CD4-positive, alpha-beta memory T cell (primary cell): ENCODE measurements around the gene HMGXB4. TPM values are rescaled to one million over a fixed set of nuclear protein-coding genes. Genes with fewer than 3 reads are reported as not detected.
A peak's percentile ranks its signal among the peaks of the same experiment; 100 is the strongest.

Experiments
- CTCF ChIA-PET: fragments of 350-600 bp; sonication (Branson Sonifier 250); formaldehyde crosslinking; loops from one replicate; lab custom pipeline; 2021; ENCODE audit warnings: inconsistent platforms; ENCODE audit not compliant: partially characterized antibody; lab: Charles Lee
- POLR2A ChIA-PET: fragments of 350-600 bp; sonication (Branson Sonifier 250); formaldehyde crosslinking; loops from one replicate; lab custom pipeline; 2021; ENCODE audit not compliant: partially characterized antibody; lab: Charles Lee
- DNase-seq, 5 donors: peaks; one replicate each; pipeline versions ENCODE4 v3.0.0 to v3.0.0-alpha.2; 2020 to 2022; ENCODE audit warnings: mixed read lengths in 1 of 5
- H3K27ac ChIP-seq: one replicate; pipeline ENCODE4 v1.7.0; 2013; ENCODE audit warnings: low read depth, low read length
- H3K27me3 ChIP-seq: 2 replicates; pipeline ENCODE4 v1.7.0; 2013; ENCODE audit warnings: mild to moderate bottlenecking, low read length, moderate library complexity; ENCODE audit not compliant: insufficient read depth
- H3K36me3 ChIP-seq: 2 replicates; pipeline ENCODE4 v1.7.0; 2013; ENCODE audit warnings: mild to moderate bottlenecking, low read length, moderate library complexity; ENCODE audit not compliant: insufficient read depth
- H3K4me1 ChIP-seq: 2 replicates; pipeline ENCODE4 v1.7.0; 2013; ENCODE audit warnings: mild to moderate bottlenecking, low read length, moderate library complexity; ENCODE audit not compliant: insufficient read depth
- H3K4me3 ChIP-seq, 2 donors: one replicate each; pipeline ENCODE4 v1.7.0; 2013; ENCODE audit warnings: low read length in 2 of 2, mild to moderate bottlenecking in 1 of 2
- H3K9me3 ChIP-seq, 2 donors: one replicate each; pipeline ENCODE4 v1.7.0; 2013; ENCODE audit warnings: low read length in 2 of 2, control low read depth in 1 of 2; ENCODE audit not compliant: control insufficient read depth in 1 of 2
- H3K27ac Mint-ChIP-seq, 7 donors: one replicate each; pipeline ENCODE4 v1.8.0; 2020 to 2021; ENCODE audit warnings: mixed read lengths in 7 of 7, mild to moderate bottlenecking in 6 of 7, inconsistent platforms in 3 of 7, moderate library complexity in 3 of 7
- H3K27me3 Mint-ChIP-seq, 2 donors: one replicate each; pipeline ENCODE4 v1.8.0; 2020 to 2021; ENCODE audit warnings: mixed read lengths in 2 of 2
- H3K36me3 Mint-ChIP-seq, 2 donors: one replicate each; pipeline ENCODE4 v1.8.0; 2020 to 2021; ENCODE audit warnings: mixed read lengths in 2 of 2, inconsistent platforms in 1 of 2, mild to moderate bottlenecking in 1 of 2
- H3K4me1 Mint-ChIP-seq, 4 donors: one replicate each; pipeline ENCODE4 v1.8.0; 2020 to 2021; ENCODE audit warnings: mixed read lengths in 4 of 4, mild to moderate bottlenecking in 1 of 4
- H3K4me3 Mint-ChIP-seq, 8 donors: one replicate each; pipeline ENCODE4 v1.8.0; 2020 to 2021; ENCODE audit warnings: mixed read lengths in 8 of 8, mild to moderate bottlenecking in 7 of 8, moderate library complexity in 6 of 8, inconsistent platforms in 3 of 8
- H3K9me3 Mint-ChIP-seq, 8 donors: one replicate each; pipeline ENCODE4 v1.8.0; 2020 to 2021; ENCODE audit warnings: mixed read lengths in 8 of 8, mild to moderate bottlenecking in 5 of 8, inconsistent platforms in 3 of 8, moderate library complexity in 1 of 8
- intact Hi-C: fragments of 100-400 bp; cut with micrococcal nuclease; formaldehyde crosslinking; loops from one replicate; pipeline ENCODE4 v1.15.1; 2023
- polyA plus RNA-seq, 2 donors: library from polyadenylated mRNA; unstranded; fragments of 300-500 nt; fragmentation: Illumina TruSeq; gene quantifications; one replicate each; pipeline ENCODE4 v1.2.3, GENCODE V29; 2021
- total RNA-seq, 2 experiments: library from RNA; stranded (reverse); gene quantifications; one replicate each; pipeline ENCODE4 v1.2.3, GENCODE V29; 2021

Gene HMGXB4
- total and polyA plus RNA-seq, 4 experiments from 2014 or later: 8.7 to 25.3 (median 17.5) TPM

DNA sequence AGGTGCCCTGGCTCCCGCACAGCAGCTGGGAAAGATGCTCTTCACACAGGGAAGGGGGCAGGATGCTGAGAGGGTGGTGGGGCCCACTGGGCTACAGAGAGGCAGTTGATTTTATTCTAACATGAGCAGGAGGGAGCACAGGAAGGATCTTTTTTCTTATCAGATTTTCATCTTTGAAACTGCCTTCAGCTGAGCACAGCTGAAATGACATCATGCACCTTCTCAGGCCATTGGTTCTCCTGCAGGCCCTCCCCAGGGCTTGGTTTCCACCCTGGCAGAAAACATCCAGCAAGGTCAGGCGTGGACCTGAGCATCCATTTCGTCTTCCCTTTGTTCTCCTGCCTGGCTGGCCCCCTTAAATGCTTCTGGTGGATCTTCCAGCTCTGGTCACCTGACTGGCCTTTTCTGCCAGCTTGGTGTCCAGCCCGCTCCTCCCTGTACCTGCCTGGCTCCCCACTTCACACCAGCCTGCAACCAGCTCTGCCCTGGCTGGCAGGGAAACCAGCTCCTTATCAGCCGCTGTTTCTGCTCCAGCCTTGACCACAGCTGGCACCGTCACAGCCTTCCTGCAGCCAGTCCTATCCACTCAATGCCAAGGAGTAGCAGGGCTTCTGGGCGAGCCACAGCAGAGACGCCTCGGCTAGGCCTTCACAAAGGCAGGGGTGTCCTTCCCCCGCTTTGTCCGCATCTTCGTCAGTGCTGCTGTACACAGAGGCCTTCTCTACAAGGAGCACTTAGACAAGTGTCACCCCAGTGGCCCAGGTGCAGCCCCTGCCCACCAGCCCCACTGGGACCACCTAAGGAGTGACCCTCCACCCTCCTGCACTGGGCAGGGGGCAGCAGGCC is 78.9 kb downstream of the HMGXB4 start:
- no peaks in the 10 kb centered on the region for H3K27me3 ChIP-seq
- H3K9me3 ChIP-seq: no peaks in the 10 kb centered on the region
- Mint-ChIP-seq H3K4me1 (peaks cover 10 to 39% (median 26%) of the 10 kb centered on the region in 4 donors), H3K4me3 (peak overlapping the region in 4 of 8 donors; percentile 20 to 44 (median 36)), H3K27me3 (no peaks in the 10 kb centered on the region), H3K36me3 (peaks cover 21 to 82% of the 10 kb centered on the region in 2 donors), H3K27ac (peak overlapping the region; percentile 35 to 80 (median 64)), H3K9me3 (no peaks in the 10 kb centered on the region)
- intact Hi-C loops: no loop called here
- H3K4me1 ChIP-seq: peaks cover 29% of the 10 kb centered on the region
- CTCF ChIA-PET: interaction anchor here (1.8 kb wide), 1 partner anchor 15 kb away, joined by 5 read pairs; no protein-coding TSS in a partner anchor
- no peak overlapping the region for H3K4me3 ChIP-seq
- peaks cover 54% of the 10 kb centered on the region for H3K36me3 ChIP-seq
- H3K27ac ChIP-seq: no peak overlapping the region
- no peak for DNase-seq
- POLR2A ChIA-PET: interaction anchor here (1.1 to 2.1 kb wide), 3 partner anchors 37 to 78 kb away, joined by 3 to 6 read pairs (median 5); partner anchors contain the start of genes HMGXB4 and TOM1

DNA sequence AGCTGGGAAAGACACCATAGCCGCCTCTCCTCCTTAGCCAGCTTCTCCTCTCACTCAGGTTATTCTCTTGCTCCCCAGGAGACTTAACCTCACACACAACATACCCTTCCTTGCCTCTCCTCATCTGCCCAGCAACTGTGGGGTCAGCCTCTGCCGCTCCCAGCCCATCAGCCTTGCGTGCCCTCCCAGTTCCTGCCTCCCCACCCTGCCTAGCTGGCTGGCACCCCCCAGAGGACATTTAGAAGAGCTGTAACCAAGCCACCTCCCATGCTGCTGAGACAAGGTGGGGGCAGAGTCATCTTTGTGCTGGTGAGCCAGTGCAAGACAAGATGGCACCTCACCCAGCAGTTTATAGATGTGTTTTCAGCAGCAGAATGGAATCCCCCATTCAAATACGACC is 80.6 kb downstream of the HMGXB4 start:
- Histone ChIP-seq H3K36me3 (peaks cover 54% of the 10 kb centered on the region), H3K9me3 (no peaks in the 10 kb centered on the region), H3K27ac (no peak overlapping the region), H3K4me3 (no peak overlapping the region), H3K27me3 (no peaks in the 10 kb centered on the region), H3K4me1 (peaks cover 29% of the 10 kb centered on the region)
- Mint-ChIP-seq H3K4me3 (no peak overlapping the region), H3K36me3 (peaks cover 21 to 69% of the 10 kb centered on the region in 2 donors), H3K27me3 (no peaks in the 10 kb centered on the region), H3K27ac (peak overlapping the region in 3 of 7 donors; percentile 21 to 66 (median 39)), H3K9me3 (no peaks in the 10 kb centered on the region), H3K4me1 (peaks cover 8 to 37% (median 21%) of the 10 kb centered on the region in 4 donors)
- DNase-seq: no peak
- intact Hi-C loops: no loop called here
- POLR2A ChIA-PET: interaction anchor here (1.4 kb wide), 1 partner anchor 38 kb away, joined by 3 read pairs; the partner anchor contains the start of gene TOM1
- CTCF ChIA-PET: interaction anchor here (0.8 to 1.0 kb wide), 3 partner anchors 38 to 245 kb away, joined by 3 to 5 read pairs (median 3); partner anchors contain the start of gene TOM1

DNA sequence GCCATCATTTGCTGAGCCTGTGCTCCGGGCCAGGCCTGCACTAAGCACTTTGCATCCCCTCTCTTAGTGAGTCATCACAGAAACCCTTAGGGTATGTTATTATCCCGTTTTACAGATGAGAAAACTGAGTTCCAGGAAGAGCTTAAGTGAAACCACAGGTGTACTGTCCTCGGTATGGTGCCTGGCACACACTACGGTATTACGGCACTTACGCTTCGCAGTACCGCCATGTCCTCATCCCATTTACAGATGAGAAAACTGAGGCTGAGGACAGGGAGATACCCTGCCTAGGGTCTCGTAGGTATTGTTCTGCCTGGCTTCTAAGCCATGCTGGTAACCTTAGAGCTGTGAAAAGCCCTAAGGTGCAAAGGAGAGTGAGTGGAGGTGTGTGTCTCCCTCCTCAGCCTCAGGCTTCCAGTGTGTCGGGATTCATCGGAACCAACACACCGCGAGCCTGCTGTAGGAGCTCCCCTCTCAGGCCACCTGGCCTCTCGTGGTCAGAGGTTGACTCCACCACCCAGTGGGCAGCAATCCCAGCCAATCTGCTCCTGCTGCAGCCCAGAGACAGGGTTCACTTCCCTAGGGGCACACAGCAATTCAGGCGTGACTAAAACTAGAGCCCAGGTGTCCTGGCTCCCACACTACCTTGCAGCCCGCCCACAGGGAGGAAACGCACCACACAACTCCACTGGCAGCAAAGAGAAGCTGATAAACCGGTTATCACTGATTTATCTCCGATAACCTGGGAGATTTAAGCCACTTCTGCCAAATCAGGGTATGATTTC is 84.0 kb downstream of the HMGXB4 start:
- H3K36me3 ChIP-seq: peaks cover 36% of the 10 kb centered on the region
- DNase-seq: no peak
- no peak overlapping the region for H3K4me3 ChIP-seq
- H3K27ac ChIP-seq: no peak overlapping the region
- H3K27me3 Mint-ChIP-seq: no peaks in the 10 kb centered on the region
- no peaks in the 10 kb centered on the region for H3K9me3 Mint-ChIP-seq
- no peak overlapping the region for H3K4me3 Mint-ChIP-seq
- peak overlapping the region in 1 of 7 donors; percentile 17 for H3K27ac Mint-ChIP-seq
- ChIA-PET CTCF (no interaction called here), POLR2A (no interaction called here)
- H3K9me3 ChIP-seq: no peaks in the 10 kb centered on the region
- no peaks in the 10 kb centered on the region for H3K27me3 ChIP-seq
- H3K4me1 Mint-ChIP-seq: peaks cover 0 to 6% (median 2%) of the 10 kb centered on the region in 4 donors
- H3K36me3 Mint-ChIP-seq: peaks cover 10 to 48% of the 10 kb centered on the region in 2 donors
- H3K4me1 ChIP-seq: no peaks in the 10 kb centered on the region
- intact Hi-C loops: no loop called here

DNA sequence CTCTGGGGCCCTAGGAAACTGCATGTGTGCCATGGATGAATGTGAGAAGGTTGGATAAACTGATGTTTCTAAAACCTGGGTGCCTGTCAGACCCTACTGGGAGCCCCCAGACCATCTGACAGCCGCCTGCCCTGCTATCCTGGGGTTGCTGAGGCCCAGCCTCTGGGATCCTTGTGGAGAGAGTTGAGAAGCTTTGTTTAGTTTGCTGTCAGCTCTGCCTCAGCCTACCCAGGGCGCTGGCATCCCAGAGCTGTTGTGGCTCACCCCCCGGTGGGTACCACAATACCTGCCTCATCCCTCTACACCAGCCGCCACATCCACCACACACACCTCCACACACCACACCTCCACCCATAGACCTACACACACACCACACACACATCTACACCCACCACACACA is 85.1 kb downstream of the HMGXB4 start:
- H3K4me1 ChIP-seq: no peaks in the 10 kb centered on the region
- Mint-ChIP-seq H3K36me3 (peaks cover 10 to 44% of the 10 kb centered on the region in 2 donors), H3K4me3 (no peak overlapping the region), H3K27me3 (no peaks in the 10 kb centered on the region), H3K27ac (no peak overlapping the region), H3K9me3 (no peaks in the 10 kb centered on the region), H3K4me1 (peaks cover 0 to 1% (median 0%) of the 10 kb centered on the region in 4 donors)
- H3K27me3 ChIP-seq: no peaks in the 10 kb centered on the region
- intact Hi-C loops: no loop called here
- CTCF ChIA-PET: no interaction called here
- no peak overlapping the region for H3K27ac ChIP-seq
- H3K36me3 ChIP-seq: peaks cover 30% of the 10 kb centered on the region
- H3K9me3 ChIP-seq: no peaks in the 10 kb centered on the region
- POLR2A ChIA-PET: no interaction called here
- H3K4me3 ChIP-seq: no peak overlapping the region
- no peak for DNase-seq

DNA sequence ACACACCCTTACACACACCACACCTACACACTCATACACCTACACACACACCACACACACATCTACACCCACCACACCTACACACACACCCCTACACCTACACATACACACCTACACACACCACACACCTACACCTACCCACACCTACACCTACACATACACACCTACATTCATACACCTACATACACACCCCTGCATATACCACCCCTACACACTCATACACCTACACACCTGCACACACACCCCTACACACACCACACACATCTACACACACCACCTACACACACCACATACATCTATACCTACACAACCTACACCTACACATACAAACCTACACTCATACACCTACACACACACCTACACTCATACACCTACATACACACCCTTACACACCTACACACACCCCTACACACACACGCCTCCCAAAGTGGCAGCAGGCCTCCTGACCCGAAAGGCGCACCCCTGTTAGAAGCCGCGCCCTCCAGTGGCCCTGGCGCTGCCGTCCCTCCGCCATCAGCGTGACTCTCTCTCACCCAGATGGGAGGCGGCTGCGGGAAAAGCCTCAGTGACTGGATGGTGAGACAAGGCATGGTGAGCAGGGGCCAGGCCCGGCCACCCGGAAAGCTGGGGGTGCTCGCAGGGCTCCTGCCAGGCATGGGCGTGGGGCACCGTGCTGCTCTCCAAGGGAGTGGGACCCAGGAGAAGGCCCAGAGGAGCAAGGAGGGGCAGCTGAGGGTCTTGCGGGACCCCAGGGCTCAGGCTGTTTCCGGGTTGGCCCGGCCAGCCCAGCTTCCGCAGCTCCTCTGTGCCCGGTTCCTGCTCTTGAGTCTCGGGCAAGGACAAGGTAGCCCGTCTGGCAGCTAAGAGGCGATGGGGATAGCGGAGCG is 86.6 kb downstream of the HMGXB4 start:
- H3K4me3 Mint-ChIP-seq: no peak overlapping the region
- H3K36me3 Mint-ChIP-seq: peaks cover 10 to 36% of the 10 kb centered on the region in 2 donors
- Histone ChIP-seq H3K4me3 (no peak overlapping the region), H3K27me3 (no peaks in the 10 kb centered on the region), H3K27ac (no peak overlapping the region), H3K9me3 (no peaks in the 10 kb centered on the region), H3K4me1 (no peaks in the 10 kb centered on the region), H3K36me3 (peaks cover 15% of the 10 kb centered on the region)
- H3K27ac Mint-ChIP-seq: no peak overlapping the region
- POLR2A ChIA-PET: no interaction called here
- intact Hi-C loops: no loop called here
- peaks cover 0 to 1% (median 0%) of the 10 kb centered on the region in 4 donors for H3K4me1 Mint-ChIP-seq
- CTCF ChIA-PET: interaction anchor here (1.5 kb wide), 1 partner anchor 13 kb away, joined by 4 read pairs; no protein-coding TSS in a partner anchor
- no peaks in the 10 kb centered on the region for H3K27me3 Mint-ChIP-seq
- H3K9me3 Mint-ChIP-seq: no peaks in the 10 kb centered on the region
- no peak for DNase-seq

DNA sequence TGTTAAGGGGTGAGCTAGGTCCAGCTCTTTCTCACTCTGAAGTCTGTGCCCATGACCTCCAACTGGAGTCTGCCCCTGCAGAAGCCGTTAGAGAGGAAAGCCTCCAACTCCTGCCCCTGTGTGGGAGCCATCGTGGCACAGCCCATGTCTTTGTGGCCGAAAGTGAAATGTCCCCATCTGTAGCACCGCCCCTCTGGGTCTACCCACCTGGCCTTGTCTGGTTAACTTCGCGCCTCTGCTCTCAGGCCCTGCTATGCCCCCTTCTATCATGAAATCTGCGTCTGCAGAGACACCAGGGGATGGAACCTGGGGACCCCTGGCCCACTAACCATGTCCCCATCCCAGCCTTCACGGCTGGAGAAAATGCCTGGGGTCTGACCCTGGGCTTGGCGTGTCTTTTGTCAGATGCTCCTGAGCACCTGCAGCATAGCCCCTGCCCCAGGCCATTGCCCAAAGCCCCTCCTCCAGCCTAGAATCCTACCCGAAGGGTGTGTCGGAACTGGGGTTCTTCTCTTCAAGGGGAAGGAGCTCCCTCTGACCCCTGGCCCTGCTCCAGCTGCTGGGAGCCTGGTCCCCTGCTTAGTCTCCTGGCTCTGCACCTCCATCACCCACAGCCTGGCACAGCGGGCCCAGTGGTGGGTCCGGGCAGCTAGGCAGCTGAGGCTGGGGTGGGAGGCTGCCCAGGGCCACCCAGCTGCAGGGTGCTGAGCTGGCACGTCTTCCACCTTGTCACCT is 87.8 kb downstream of the HMGXB4 start:
- DNase-seq: no peak
- H3K27ac Mint-ChIP-seq: no peak overlapping the region

More for the DNA sequence above, 87.8 kb downstream of the HMGXB4 start:
- H3K36me3 Mint-ChIP-seq: peaks cover 6 to 31% of the 10 kb centered on the region in 2 donors
- H3K27me3 Mint-ChIP-seq: no peaks in the 10 kb centered on the region
- Histone ChIP-seq H3K9me3 (no peaks in the 10 kb centered on the region), H3K4me3 (no peak overlapping the region), H3K27ac (no peak overlapping the region), H3K4me1 (no peaks in the 10 kb centered on the region), H3K36me3 (peaks cover 14% of the 10 kb centered on the region), H3K27me3 (no peaks in the 10 kb centered on the region)
- H3K4me1 Mint-ChIP-seq: peaks cover 0 to 1% (median under 1%) of the 10 kb centered on the region in 4 donors
- ChIA-PET CTCF (interaction anchor here (1.3 to 1.5 kb wide), 3 partner anchors 14 to 238 kb away, joined by 4 read pairs; no protein-coding TSS in a partner anchor), POLR2A (interaction anchor here (1.8 kb wide), 1 partner anchor 15 kb away, joined by 4 read pairs; no protein-coding TSS in a partner anchor)
- no peak overlapping the region for H3K4me3 Mint-ChIP-seq
- no peaks in the 10 kb centered on the region for H3K9me3 Mint-ChIP-seq
- intact Hi-C loops: no loop called here
